ENCODE data around the gene RGS14.

GRCh38 chr5:177334155-177334551 lies 23.6 kb upstream of the RGS14 start:
- TF ChIP-seq CTCF (conservative IDR thresholded peaks at IDR 0.05; ENCODE audit: low read depth in 2 of 2), result no peak
- TF ChIP-seq EZH2phosphoT487 (IDR thresholded peaks at IDR 0.05; ENCODE audit: unreplicated experiment), result no peak
- no peak for TF ChIP-seq POLR2AphosphoS5 (IDR thresholded peaks at IDR 0.05; ENCODE audit: low read depth)
- TF ChIP-seq EZH2 (IDR thresholded peaks at IDR 0.05; ENCODE audit: low read depth, unreplicated experiment), result no peak
- no peak for TF ChIP-seq JUNB (IDR thresholded peaks at IDR 0.05; ENCODE audit: unreplicated experiment)
- TF ChIP-seq CREB1 (CRISPR knock-in tag; IDR thresholded peaks at IDR 0.05; ENCODE audit: low read depth), result no peak
- no peak for TF ChIP-seq REST (IDR thresholded peaks at IDR 0.05; ENCODE audit: unreplicated experiment)
- no peak for TF ChIP-seq ETS1 (IDR thresholded peaks at IDR 0.05)
- no peak for TF ChIP-seq ZNF331 (CRISPR knock-in tag; IDR thresholded peaks at IDR 0.05; ENCODE audit: low read depth)
- TF ChIP-seq STAT1 (IDR thresholded peaks at IDR 0.05; ENCODE audit: unreplicated experiment), result no peak

Data from GM23338 (cell line).